Glutamatergic neuron (in vitro differentiated cells): ENCODE results near the gene GRID2IP. TPM values are rescaled to one million over a fixed set of nuclear protein-coding genes. Genes with fewer than 3 reads are reported as not detected.

ENCODE experiments used
- DNase-seq: peaks from one replicate; pipeline ENCODE4 v3.0.0; 2022
- H3K27ac Mint-ChIP-seq: one replicate; pipeline ENCODE4 v1.8.0; 2020; ENCODE audit warnings: mild to moderate bottlenecking, mixed read lengths, inconsistent platforms; ENCODE audit not compliant: unreplicated experiment
- H3K27me3 Mint-ChIP-seq: one replicate; pipeline ENCODE4 v1.8.0; 2020; ENCODE audit warnings: mild to moderate bottlenecking, moderate library complexity, mixed read lengths, inconsistent platforms; ENCODE audit not compliant: unreplicated experiment
- H3K36me3 Mint-ChIP-seq: one replicate; pipeline ENCODE4 v1.8.0; 2020; ENCODE audit warnings: mild to moderate bottlenecking, mixed read lengths, inconsistent platforms; ENCODE audit not compliant: unreplicated experiment
- H3K4me1 Mint-ChIP-seq: one replicate; pipeline ENCODE4 v1.8.0; 2020; ENCODE audit warnings: mild to moderate bottlenecking, low read depth, mixed read lengths, inconsistent platforms; ENCODE audit not compliant: unreplicated experiment
- H3K4me3 Mint-ChIP-seq: one replicate; pipeline ENCODE4 v1.8.0; 2020; ENCODE audit warnings: mild to moderate bottlenecking, mixed read lengths, inconsistent platforms; ENCODE audit not compliant: unreplicated experiment
- H3K9me3 Mint-ChIP-seq: one replicate; pipeline ENCODE4 v1.8.0; 2020; ENCODE audit warnings: mild to moderate bottlenecking, moderate library complexity, mixed read lengths, inconsistent platforms; ENCODE audit not compliant: unreplicated experiment
- CTCF ChIP-seq: fragments of 200-600 bp; sonication (generic); IDR thresholded peaks from one replicate; pipeline ENCODE4 v1.5.0; 2021; ENCODE audit not compliant: partially characterized antibody, unreplicated experiment
- total RNA-seq: library from RNA; stranded (reverse); fragmentation: NEBNext Ultra II Directional; extraction: Animal tissue kit (Norgen Biotek cat#: 25700); gene quantifications from one replicate; pipeline ENCODE4 v1.2.1, GENCODE V29; 2021; ENCODE audit not compliant: unreplicated experiment

Gene GRID2IP
- total RNA-seq, 1 donor from 2014 or later: 0.66 TPM

DNA sequence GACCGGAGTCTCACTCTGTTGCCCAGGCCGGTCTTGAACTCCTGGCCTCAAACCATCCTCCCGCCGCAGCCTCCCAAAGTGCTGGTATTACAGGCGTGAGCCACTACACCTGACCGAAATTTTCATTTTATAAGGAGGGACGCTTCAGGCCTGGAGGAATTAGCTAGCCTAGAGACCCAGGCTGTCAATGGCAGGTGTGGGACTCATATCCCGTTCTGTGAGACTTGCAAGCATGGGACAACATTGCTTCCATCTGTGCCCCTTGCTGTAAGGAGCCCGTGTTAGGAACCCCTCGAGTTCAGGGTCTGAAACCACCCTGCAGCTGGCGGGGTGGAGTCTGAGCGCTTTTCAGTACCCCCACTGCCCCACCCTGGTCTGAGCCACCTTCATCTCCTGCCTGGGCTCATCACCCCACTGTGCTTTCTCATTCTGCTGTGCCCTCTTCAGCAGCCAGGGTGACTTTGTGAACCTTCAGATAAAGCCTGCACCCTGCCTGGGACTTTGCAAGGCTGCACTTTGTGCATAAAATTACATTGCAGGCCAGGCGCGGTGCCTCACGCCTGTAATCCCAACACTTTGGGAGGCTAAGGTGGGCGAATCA lies 102.2 kb downstream of the GRID2IP start:
- Mint-ChIP-seq H3K27ac (peak overlapping the region; percentile 28), H3K27me3 (peaks cover 2% of the 10 kb centered on the region), H3K36me3 (no peaks in the 10 kb centered on the region), H3K4me1 (peaks cover 3% of the 10 kb centered on the region), H3K4me3 (peak overlapping the region; percentile 34), H3K9me3 (peaks cover 7% of the 10 kb centered on the region)
- no peak for TF ChIP-seq CTCF
- no peak for DNase-seq

DNA sequence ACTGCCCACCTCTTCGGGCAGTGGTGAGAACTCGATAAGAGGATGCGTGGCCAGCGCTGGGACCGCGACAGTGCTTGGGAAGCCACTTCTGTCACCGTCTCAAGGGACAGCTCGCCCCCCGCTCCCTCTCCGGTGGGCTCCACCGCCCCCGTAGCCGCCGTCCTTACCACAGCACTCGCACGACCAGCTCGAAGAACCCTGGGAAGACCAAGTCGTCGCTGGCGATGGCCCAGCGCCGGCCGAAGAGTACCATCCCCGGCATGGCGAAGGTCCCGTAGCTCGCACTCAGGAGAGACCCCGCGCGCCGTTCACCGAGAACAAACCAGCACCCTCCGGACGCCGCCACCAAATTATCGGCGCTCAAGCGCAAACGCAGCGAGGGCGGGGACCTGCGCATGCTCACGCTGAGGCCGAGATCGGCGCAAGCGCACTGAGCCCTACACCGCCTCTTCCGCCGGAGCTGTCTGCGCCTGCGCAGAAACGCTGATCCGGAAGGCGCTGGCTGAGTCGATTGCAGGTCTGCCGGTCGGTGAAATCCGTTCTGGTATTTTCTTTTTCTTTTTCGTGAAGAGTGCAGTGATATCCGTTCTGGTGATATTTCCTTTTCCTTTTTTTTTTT lies 103.6 kb downstream of the GRID2IP start, which contains the start of gene DAGLB:
DAGLB (minus strand) TSS at position 374 of the 619 bp plus-strand sequence; CDS start at position 262, 112 bp downstream.
- Mint-ChIP-seq H3K27ac (peak within 1 kb of the TSS; percentile 70), H3K4me3 (peak within 1 kb of the TSS; percentile 91), H3K9me3 (peaks cover 7% of the 10 kb centered on the region), H3K4me1 (peaks cover 5% of the 10 kb centered on the region), H3K36me3 (no peaks in the 10 kb centered on the region), H3K27me3 (no peaks in the 10 kb centered on the region)
- DNase-seq: peak; percentile 97
- no peak for TF ChIP-seq CTCF

Other genes starting within 250 kb of the GRID2IP start
- gene FAM220A, start 202.5 kb downstream of the GRID2IP start, total RNA-seq: 25.9 TPM
- 172 TPM for gene RAC1, start 176.9 kb downstream of the GRID2IP start, total RNA-seq
- gene DAGLB, start 103.5 kb downstream of the GRID2IP start, total RNA-seq: 63.2 TPM
- 56.1 TPM for gene KDELR2, start 67.3 kb downstream of the GRID2IP start, total RNA-seq
- 60.5 TPM for gene ZDHHC4, start 26.0 kb upstream of the GRID2IP start, total RNA-seq
- gene INTS15, start 38.6 kb upstream of the GRID2IP start, total RNA-seq: 36.9 TPM
- gene ZNF853, start 64.1 kb upstream of the GRID2IP start, total RNA-seq: 5.5 TPM
- gene ZNF316, start 85.9 kb upstream of the GRID2IP start, total RNA-seq: 51.1 TPM
- gene ZNF12, start 155.5 kb upstream of the GRID2IP start, total RNA-seq: 19.6 TPM
- gene RSPH10B2, start 202.6 kb upstream of the GRID2IP start, total RNA-seq: 1.0 TPM